Neuronal stem cell (in vitro differentiated cells): Measurements from ENCODE around the gene CAMK2B.
A peak's percentile ranks its signal among the peaks of the same experiment; 100 is the strongest.
"Not testable (repeated sequence)": the region's sequence is repeated elsewhere in the genome, so short reads cannot be mapped to it uniquely, and the experiment has no call there.

Experiments used
- DNase-seq: peaks from one replicate; pipeline ENCODE4 v3.0.0-alpha.2; 2013; ENCODE audit warnings: low spot score
- H2AFZ ChIP-seq: one replicate; pipeline ENCODE4 v1.6.1; 2013; ENCODE audit warnings: mild to moderate bottlenecking, low read length, inconsistent platforms
- H2AK5ac ChIP-seq: 2 replicates; pipeline ENCODE4 v1.6.1; 2013; ENCODE audit warnings: low read depth, mild to moderate bottlenecking, inconsistent platforms, low read length, moderate library complexity, mixed read lengths
- H2BK120ac ChIP-seq: 2 replicates; pipeline ENCODE4 v1.6.1; 2013; ENCODE audit warnings: low read depth, mild to moderate bottlenecking, inconsistent platforms, low read length, moderate library complexity, mixed read lengths
- H2BK12ac ChIP-seq: one replicate; pipeline ENCODE4 v1.6.1; 2013; ENCODE audit warnings: low read length, inconsistent platforms
- H2BK15ac ChIP-seq: 2 replicates; pipeline ENCODE4 v1.6.1; 2013; ENCODE audit warnings: mild to moderate bottlenecking, low read length, inconsistent platforms, mixed read lengths
- H2BK5ac ChIP-seq: one replicate; pipeline ENCODE4 v1.6.1; 2013; ENCODE audit warnings: inconsistent platforms, mild to moderate bottlenecking, low read length, moderate library complexity
- H3K14ac ChIP-seq: one replicate; pipeline ENCODE4 v1.6.1; 2013; ENCODE audit warnings: low read length, inconsistent platforms
- H3K18ac ChIP-seq: 2 replicates; pipeline ENCODE4 v1.6.1; 2013; ENCODE audit warnings: low read length, inconsistent platforms
- H3K23ac ChIP-seq: 2 replicates; pipeline ENCODE4 v1.6.1; 2013; ENCODE audit warnings: low read depth, mild to moderate bottlenecking, mixed read lengths, low read length, inconsistent platforms; ENCODE audit not compliant: poor library complexity
- H3K27ac ChIP-seq: replicated peaks from 3 replicates; pipeline ENCODE4 v1.5.1; 2013; ENCODE audit warnings: low read length, inconsistent platforms
- H3K27me3 ChIP-seq, 3 experiments: 2 replicates each; pipeline ENCODE4 v1.6.1; 2013; ENCODE audit warnings: low read length in 3 of 3, mild to moderate bottlenecking in 2 of 3, inconsistent platforms in 1 of 3, low read depth in 1 of 3, mixed read lengths in 1 of 3, moderate library complexity in 1 of 3; ENCODE audit not compliant: control insufficient read depth in 3 of 3, insufficient read depth in 3 of 3
- H3K36me3 ChIP-seq, 2 donors: replicated peaks in 1 of 2; 2 replicates each; pipeline ENCODE4 v1.6.1; 2013; ENCODE audit warnings: low read length in 2 of 2; ENCODE audit not compliant: control insufficient read depth in 2 of 2, insufficient read depth in 2 of 2
- H3K4ac ChIP-seq: 2 replicates; pipeline ENCODE4 v1.6.1; 2013; ENCODE audit warnings: inconsistent platforms, mild to moderate bottlenecking, low read length, moderate library complexity
- H3K4me1 ChIP-seq, 2 donors: 1 replicate in 1 of 2; 2 replicates in 1 of 2; pipeline ENCODE4 v1.6.1; 2013; ENCODE audit warnings: low read length in 2 of 2, low read depth in 1 of 2; ENCODE audit not compliant: control insufficient read depth in 2 of 2, insufficient read depth in 1 of 2
- H3K4me2 ChIP-seq: one replicate; pipeline ENCODE4 v1.6.1; 2013; ENCODE audit warnings: mild to moderate bottlenecking, low read length, inconsistent platforms; ENCODE audit not compliant: insufficient read depth, poor library complexity, severe bottlenecking
- H3K4me3 ChIP-seq, 2 donors: 2 replicates each; pipeline ENCODE4 v1.5.1; 2013; ENCODE audit warnings: low read length in 2 of 2, mild to moderate bottlenecking in 2 of 2, inconsistent platforms in 1 of 2, moderate library complexity in 1 of 2
- H3K79me1 ChIP-seq: one replicate; pipeline ENCODE4 v1.6.1; 2013; ENCODE audit warnings: low read depth, mild to moderate bottlenecking, inconsistent platforms, low read length, moderate library complexity
- H3K9ac ChIP-seq: one replicate; pipeline ENCODE4 v1.6.1; 2013; ENCODE audit warnings: mild to moderate bottlenecking, low read depth, low read length, inconsistent platforms; ENCODE audit not compliant: poor library complexity
- H3K9me3 ChIP-seq, 2 donors: replicated peaks in 1 of 2; 2 replicates each; pipeline versions ENCODE3 to v1.6.1; 2013; ENCODE audit warnings: low read length in 2 of 2, mild to moderate bottlenecking in 2 of 2, inconsistent platforms in 1 of 2, low read depth in 1 of 2, mixed read lengths in 1 of 2, moderate library complexity in 1 of 2; ENCODE audit not compliant: control insufficient read depth in 2 of 2, insufficient read depth in 1 of 2
- H4K8ac ChIP-seq: one replicate; pipeline ENCODE4 v1.6.1; 2013; ENCODE audit warnings: low read depth, mild to moderate bottlenecking, inconsistent platforms, low read length, moderate library complexity
- H4K91ac ChIP-seq: one replicate; pipeline ENCODE4 v1.6.1; 2013; ENCODE audit warnings: low read length, low read depth, mild to moderate bottlenecking, inconsistent platforms; ENCODE audit not compliant: poor library complexity
- WGBS, 2 donors: extraction: QIAGEN DNeasy Blood & Tissue Kit; methylation state at CpG; one replicate each; pipeline ENCODE4 v1.1.7; 2013; ENCODE audit warnings: missing lambda C conversion rate in 2 of 2, mixed read lengths in 1 of 2; ENCODE audit not compliant: insufficient read length in 2 of 2, insufficient replicate concordance in 1 of 2; ENCODE audit errors: extremely low coverage in 2 of 2; 5-methylcytosine and 5-hydroxymethylcytosine counted together

CAMK2B gene

DNA sequence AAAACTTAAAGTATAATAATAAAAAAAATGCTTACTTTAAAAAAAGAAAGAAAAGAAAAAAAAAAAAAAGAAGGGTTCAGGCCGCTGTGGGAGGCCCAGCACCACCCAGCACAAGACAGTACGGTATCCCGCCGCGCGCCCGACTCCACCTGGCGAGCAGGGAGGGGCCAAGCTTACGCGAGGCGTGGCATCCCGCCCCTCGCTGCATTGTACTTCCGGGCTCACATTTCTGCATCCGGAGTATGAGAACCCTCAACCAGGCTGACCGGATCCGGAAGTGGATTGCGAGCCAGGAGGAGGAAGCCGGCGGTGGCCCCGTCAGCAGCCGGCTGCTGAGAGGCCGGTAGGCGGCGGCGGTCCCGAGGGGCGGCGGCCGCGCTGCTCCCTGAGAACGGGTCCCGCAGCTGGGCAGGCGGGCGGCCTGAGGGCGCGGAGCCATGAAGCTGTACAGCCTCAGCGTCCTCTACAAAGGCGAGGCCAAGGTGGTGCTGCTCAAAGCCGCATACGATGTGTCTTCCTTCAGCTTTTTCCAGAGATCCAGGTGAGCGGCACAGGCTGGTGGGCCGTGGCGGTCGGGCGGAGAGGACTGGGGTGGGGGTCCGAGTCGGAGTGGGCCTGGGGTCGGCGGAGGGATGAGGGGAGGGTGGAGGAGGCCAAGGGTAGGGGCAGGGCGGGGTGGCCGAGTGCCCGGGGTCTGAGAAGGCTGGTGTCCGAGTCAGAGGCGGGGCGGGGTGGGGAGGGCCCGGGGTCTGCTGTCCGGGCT is 124.5 kb downstream of the CAMK2B start, which contains the start of gene YKT6:
YKT6 (plus strand) TSS at position 280 of the 763 bp plus-strand sequence; CDS start at position 438, 158 bp downstream.
- Histone ChIP-seq H3K27me3 (no peaks in the 10 kb centered on the region), H3K23ac (peak within 1 kb of the TSS; percentile 90), H3K4ac (no peak within 1 kb of the TSS), H3K79me1 (peaks cover 4% of the 10 kb centered on the region), H2BK15ac (peak within 1 kb of the TSS; percentile 78), H2AFZ (peak within 1 kb of the TSS; percentile 93), H2BK120ac (no peak within 1 kb of the TSS), H4K8ac (no peak within 1 kb of the TSS), H3K18ac (peak within 1 kb of the TSS; percentile 97), H3K4me2 (peak within 1 kb of the TSS; percentile 66), H3K27ac (peak within 1 kb of the TSS; percentile 42), H3K4me3 (peak within 1 kb of the TSS; percentile 94 to 99), H3K36me3 (peaks cover 7 to 27% of the 10 kb centered on the region in 2 donors), H3K9ac (peak within 1 kb of the TSS; percentile 100), H3K9me3 (no peaks in the 10 kb centered on the region), H4K91ac (no peak within 1 kb of the TSS), H2AK5ac (peak within 1 kb of the TSS; percentile 63), H3K14ac (peak within 1 kb of the TSS; percentile 71), H2BK12ac (no peak within 1 kb of the TSS), H3K4me1 (peaks cover 3% of the 10 kb centered on the region in 2 donors), H2BK5ac (no peak within 1 kb of the TSS)
- no CpG with 5 or more reads among the region's 58 CpGs for WGBS, 2 donors
- peak; percentile 80 for DNase-seq

DNA sequence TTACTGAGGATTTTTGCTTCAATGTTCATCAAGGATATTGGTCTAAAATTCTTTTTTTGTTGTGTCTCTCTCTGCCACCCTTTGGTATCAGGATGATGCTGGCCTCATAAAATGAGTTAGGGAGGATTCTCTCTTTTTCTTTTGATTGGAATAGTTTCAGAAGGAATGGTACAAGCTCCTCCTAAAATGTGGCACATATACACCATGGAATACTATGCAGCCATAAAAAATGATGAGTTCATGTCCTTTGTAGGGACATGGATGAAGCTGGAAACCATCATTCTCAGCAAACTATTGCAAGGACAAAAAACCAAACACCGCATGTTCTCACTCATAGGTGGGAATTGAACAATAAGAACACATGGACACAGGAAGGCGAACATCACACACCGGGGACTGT is 125.2 kb downstream of the CAMK2B start:
- not testable (repeated sequence) for H3K4me2 ChIP-seq, DNase-seq, H3K79me1 ChIP-seq, H3K23ac ChIP-seq, H2BK5ac ChIP-seq, H2AFZ ChIP-seq, H3K4me3 ChIP-seq, H3K18ac ChIP-seq, H3K4me1 ChIP-seq, H3K27ac ChIP-seq, H4K91ac ChIP-seq, H3K14ac ChIP-seq, H2AK5ac ChIP-seq, H3K4ac ChIP-seq, H4K8ac ChIP-seq, H3K27me3 ChIP-seq, H2BK120ac ChIP-seq, H3K9ac ChIP-seq, H3K9me3 ChIP-seq, H2BK12ac ChIP-seq, H2BK15ac ChIP-seq
- no CpG with 5 or more reads among the region's 3 CpGs for WGBS, 2 donors
- peaks cover 5 to 20% of the 10 kb centered on the region in 2 donors for H3K36me3 ChIP-seq

DNA sequence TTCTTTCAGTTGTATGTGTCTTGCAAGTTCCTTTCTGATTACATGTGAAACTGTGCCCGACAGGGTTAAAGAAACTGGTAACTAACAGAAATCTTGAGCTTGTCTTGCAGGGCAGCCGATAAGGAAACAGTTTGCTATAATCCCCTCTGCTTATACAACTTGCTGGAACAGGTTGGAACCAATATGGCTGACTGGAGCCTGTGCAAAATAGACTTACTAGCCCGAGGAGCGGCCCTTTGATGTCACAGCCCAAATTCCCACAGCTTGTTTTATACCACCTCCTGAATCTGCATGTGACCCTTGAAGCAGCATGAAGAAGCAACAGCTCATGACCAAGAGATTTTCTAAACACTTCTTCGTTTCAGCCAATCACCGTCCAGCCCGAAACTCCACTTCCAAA is 127.9 kb downstream of the CAMK2B start:
- Histone ChIP-seq H4K8ac (no peak overlapping the region), H3K4me1 (peaks cover 1 to 3% of the 10 kb centered on the region in 2 donors), H3K4me2 (no peak overlapping the region), H3K18ac (no peak overlapping the region), H3K23ac (no peak overlapping the region), H3K14ac (no peak overlapping the region), H2BK120ac (no peak overlapping the region), H4K91ac (no peak overlapping the region), H3K4me3 (no peak overlapping the region), H2AK5ac (no peak overlapping the region), H3K27me3 (peaks cover 0 to 5% (median 0%) of the 10 kb centered on the region in 3 experiments), H2BK5ac (no peak overlapping the region), H3K9ac (no peak overlapping the region), H2AFZ (peak overlapping the region; percentile 21), H3K27ac (no peak overlapping the region), H3K79me1 (peaks cover 2% of the 10 kb centered on the region), H3K9me3 (no peaks in the 10 kb centered on the region), H3K4ac (no peak overlapping the region), H2BK15ac (no peak overlapping the region), H2BK12ac (no peak overlapping the region), H3K36me3 (no peaks in the 10 kb centered on the region)
- WGBS, 2 donors: 100% methylated on average over 3 of the region's 7 CpGs; no CpG with 5 or more reads in 1 of the 2 donors
- no peak for DNase-seq

DNA sequence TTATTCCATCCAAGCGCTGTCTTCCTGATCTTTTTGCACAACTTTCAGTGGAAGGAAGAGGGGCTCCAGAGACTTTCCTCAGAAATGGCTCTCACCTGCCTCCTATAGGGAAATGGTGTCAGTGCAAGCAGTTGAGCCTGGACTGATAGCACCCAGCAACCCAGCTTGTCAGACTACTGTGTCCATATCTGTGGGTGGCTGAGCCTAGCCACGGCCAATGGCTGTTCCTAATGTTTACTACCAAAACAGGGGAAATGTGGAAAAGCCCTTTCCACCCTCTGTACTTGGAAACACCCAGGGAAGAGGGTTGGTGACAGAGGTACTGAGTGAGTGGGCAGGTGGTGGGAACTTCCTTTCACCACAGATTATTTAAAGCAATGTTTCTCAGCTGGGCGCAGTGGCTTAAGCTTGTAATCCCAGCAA is 128.9 kb downstream of the CAMK2B start:
- Histone ChIP-seq H3K9ac (no peak overlapping the region), H3K36me3 (no peaks in the 10 kb centered on the region), H2BK120ac (no peak overlapping the region), H3K4ac (no peak overlapping the region), H3K23ac (no peak overlapping the region), H3K4me3 (no peak overlapping the region), H3K79me1 (peaks cover 2% of the 10 kb centered on the region), H2BK5ac (no peak overlapping the region), H4K8ac (no peak overlapping the region), H2AK5ac (no peak overlapping the region), H3K9me3 (no peaks in the 10 kb centered on the region), H3K4me2 (no peak overlapping the region), H3K18ac (no peak overlapping the region), H3K4me1 (no peaks in the 10 kb centered on the region), H4K91ac (no peak overlapping the region), H3K27me3 (peaks cover 0 to 5% (median 0%) of the 10 kb centered on the region in 3 experiments), H3K14ac (no peak overlapping the region), H2BK12ac (no peak overlapping the region), H2BK15ac (no peak overlapping the region), H2AFZ (peak overlapping the region; percentile 31), H3K27ac (no peak overlapping the region)
- WGBS, 2 donors: no CpG with 5 or more reads among the region's 3 CpGs
- DNase-seq: peak; percentile 42
